Measurements from ENCODE around the gene STK4. TPM values are rescaled to one million over a fixed set of nuclear protein-coding genes. Genes with fewer than 3 reads are reported as not detected.
A peak's percentile ranks its signal among the peaks of the same experiment; 100 is the strongest.
"Not testable (repeated sequence)": the region's sequence is repeated elsewhere in the genome, so short reads cannot be mapped to it uniquely, and the experiment has no call there.

Gene STK4
- total RNA-seq, 4 donors from 2014 or later: 27.7 to 128 (median 42.9) TPM

DNA sequence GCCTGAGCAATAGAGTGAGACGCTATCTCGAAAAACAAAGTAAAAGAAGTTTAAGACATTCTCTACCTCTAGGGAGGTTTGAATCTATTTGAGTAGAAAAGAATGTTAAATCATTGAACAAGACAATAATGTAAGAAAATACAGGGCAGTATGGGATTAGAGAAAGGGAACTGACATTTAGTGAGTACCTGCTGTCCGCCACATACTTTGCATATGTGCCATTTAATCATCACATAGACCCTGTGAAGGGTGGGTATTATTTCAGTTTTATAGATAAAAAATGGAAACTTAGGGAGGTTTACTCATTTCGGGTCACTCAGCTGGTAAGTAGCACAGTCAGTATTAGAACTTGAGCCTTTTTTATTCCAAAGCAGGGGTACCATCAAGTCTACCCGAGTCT is 31.4 kb downstream of the STK4 start:
- H3K4me3 ChIP-seq: no peak overlapping the region
- no peak for DNase-seq
- no peaks in the 10 kb centered on the region for H3K27me3 ChIP-seq
- TF ChIP-seq POLR2A (IDR thresholded peaks at IDR 0.05): no peak
- TF ChIP-seq, protein P1, sequence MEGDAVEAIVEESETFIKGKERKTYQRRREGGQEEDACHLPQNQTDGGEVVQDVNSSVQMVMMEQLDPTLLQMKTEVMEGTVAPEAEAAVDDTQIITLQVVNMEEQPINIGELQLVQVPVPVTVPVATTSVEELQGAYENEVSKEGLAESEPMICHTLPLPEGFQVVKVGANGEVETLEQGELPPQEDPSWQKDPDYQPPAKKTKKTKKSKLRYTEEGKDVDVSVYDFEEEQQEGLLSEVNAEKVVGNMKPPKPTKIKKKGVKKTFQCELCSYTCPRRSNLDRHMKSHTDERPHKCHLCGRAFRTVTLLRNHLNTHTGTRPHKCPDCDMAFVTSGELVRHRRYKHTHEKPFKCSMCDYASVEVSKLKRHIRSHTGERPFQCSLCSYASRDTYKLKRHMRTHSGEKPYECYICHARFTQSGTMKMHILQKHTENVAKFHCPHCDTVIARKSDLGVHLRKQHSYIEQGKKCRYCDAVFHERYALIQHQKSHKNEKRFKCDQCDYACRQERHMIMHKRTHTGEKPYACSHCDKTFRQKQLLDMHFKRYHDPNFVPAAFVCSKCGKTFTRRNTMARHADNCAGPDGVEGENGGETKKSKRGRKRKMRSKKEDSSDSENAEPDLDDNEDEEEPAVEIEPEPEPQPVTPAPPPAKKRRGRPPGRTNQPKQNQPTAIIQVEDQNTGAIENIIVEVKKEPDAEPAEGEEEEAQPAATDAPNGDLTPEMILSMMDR (IDR thresholded peaks at IDR 0.05): no peak
- H3K27ac ChIP-seq: peak overlapping the region in 1 of 4 donors; percentile 50
- H3K9me3 ChIP-seq: no peaks in the 10 kb centered on the region
- H3K36me3 ChIP-seq: peaks cover 0 to 73% (median 2%) of the 10 kb centered on the region in 3 donors
- H3K4me1 ChIP-seq: peaks cover 0 to 11% (median 0%) of the 10 kb centered on the region in 4 donors

DNA sequence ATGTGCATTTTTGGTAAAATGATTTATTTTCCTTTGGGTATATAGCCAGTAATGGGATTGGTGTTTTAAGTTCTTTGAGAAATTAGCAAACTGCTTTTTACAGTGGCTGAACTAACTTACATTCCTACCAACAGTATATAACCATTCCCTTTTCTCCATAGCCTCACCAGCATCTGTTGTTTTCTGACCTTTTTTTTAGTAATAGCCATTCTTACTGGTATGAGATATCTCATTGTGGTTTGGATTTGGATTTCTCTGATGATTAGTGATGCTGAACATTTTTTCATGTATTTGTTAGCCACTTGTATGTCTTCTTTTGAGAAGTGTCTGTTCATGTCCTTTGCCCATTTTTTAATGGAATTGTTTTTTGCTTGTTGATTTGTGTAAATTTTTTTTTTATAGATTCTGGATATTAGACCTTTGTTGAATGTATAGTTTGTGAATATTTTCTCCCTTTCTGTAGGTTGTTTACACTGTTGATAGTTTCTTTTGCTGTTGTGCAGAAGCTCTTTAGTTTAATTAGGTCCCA is 42.3 kb downstream of the STK4 start:
- peaks cover 0 to 44% (median 0%) of the 10 kb centered on the region in 3 donors for H3K36me3 ChIP-seq

DNA sequence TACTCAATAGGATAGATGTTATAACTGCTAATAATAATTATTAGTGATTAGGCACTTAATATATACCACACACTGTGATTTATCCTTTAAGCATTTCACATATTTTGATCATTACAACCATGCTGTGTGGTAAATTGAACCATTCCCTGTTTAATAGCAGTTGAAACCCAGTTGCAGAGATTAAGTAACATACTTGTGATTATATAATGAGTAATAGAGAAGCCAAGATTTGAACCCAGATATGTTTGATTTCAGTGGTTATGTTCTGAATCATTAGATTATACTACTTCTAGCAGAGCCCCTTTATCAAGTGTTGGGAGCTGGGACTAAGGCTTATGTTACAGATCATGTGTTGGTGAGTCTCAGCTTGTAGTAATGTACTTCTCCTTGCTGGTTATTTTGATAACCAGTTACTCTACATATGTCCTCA is 44.1 kb downstream of the STK4 start:
- Histone ChIP-seq H3K4me1 (peaks cover 0 to 10% (median 0%) of the 10 kb centered on the region in 4 donors), H3K4me3 (no peak overlapping the region), H3K9me3 (no peaks in the 10 kb centered on the region), H3K27me3 (no peaks in the 10 kb centered on the region), H3K36me3 (peaks cover 0 to 30% (median 0%) of the 10 kb centered on the region in 3 donors), H3K27ac (no peak overlapping the region)
- no peak for DNase-seq
- TF ChIP-seq POLR2A (IDR thresholded peaks at IDR 0.05): no peak
- TF ChIP-seq, protein P1 (IDR thresholded peaks at IDR 0.05): no peak

More for the DNA sequence above, 42.3 kb downstream of the STK4 start:
- Histone ChIP-seq H3K27me3 (no peaks in the 10 kb centered on the region), H3K4me3 (no peak overlapping the region), H3K27ac (no peak overlapping the region), H3K4me1 (no peaks in the 10 kb centered on the region), H3K9me3 (no peaks in the 10 kb centered on the region)
- TF ChIP-seq, protein P1 (IDR thresholded peaks at IDR 0.05): no peak
- DNase-seq: no peak

DNA sequence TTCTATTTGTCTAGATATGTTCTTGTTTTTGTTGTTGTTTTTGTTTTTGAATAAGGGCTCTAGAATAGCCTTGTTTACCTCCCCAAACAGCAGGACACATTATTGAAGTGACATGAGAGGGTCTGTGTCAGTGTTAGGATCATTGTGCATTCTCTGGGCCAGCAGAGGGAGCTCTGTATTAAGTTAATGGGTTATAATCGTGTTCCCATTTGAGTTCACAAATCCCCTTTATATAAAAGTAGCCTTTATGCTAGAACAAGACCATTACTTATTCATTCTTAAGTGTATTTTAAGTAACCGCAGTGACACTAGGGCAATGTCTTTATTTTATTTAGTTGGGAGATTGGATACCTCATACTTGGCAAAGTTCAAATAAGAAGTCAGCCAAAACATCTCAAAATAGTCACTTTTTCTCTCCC is 44.8 kb downstream of the STK4 start:
- Histone ChIP-seq H3K4me3 (no peak overlapping the region), H3K27ac (no peak overlapping the region), H3K27me3 (no peaks in the 10 kb centered on the region), H3K4me1 (peaks cover 0 to 10% (median 0%) of the 10 kb centered on the region in 4 donors), H3K36me3 (peaks cover 0 to 30% (median 0%) of the 10 kb centered on the region in 3 donors), H3K9me3 (no peaks in the 10 kb centered on the region)
- peak in 2 of 3 donors; percentile 61 to 84 for DNase-seq
- TF ChIP-seq POLR2A (IDR thresholded peaks at IDR 0.05): no peak
- TF ChIP-seq, protein P1 (IDR thresholded peaks at IDR 0.05): peak; percentile 30 to 75 (median 60)

DNA sequence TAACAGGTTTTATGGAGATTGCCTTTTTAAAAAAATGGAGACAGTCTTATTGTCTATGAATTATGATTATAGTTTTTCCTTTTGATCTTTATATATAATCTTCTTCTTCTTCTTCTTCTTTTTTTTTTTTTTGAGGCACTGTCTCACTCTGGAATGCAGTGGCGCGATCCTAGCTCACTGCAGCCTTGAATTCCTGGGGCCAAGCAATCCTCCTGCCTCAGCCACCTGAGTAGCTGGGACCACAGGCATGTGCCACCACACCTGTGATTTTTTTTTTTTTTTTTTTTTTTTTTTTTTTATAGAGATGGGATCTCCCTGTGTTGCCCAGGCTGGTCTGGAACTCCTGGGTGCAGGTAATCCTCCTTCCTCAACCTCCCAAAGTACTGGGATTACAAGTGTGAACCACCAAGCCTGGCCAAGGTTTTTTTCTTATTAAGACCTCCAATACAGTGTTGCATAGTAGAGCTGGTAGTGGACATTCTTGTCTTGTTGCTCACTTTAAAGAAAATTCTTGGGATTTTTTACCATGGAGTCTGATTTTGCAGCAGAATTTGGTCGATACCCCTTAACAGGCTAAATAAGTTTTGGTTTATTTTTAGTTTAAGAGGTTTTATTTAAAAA is 46.5 kb downstream of the STK4 start:
- peaks cover 0 to 20% (median 0%) of the 10 kb centered on the region in 3 donors for H3K36me3 ChIP-seq
- no peak for TF ChIP-seq POLR2A (IDR thresholded peaks at IDR 0.05)
- TF ChIP-seq, protein P1 (IDR thresholded peaks at IDR 0.05): no peak
- DNase-seq: no peak
- H3K4me3 ChIP-seq: no peak overlapping the region
- H3K9me3 ChIP-seq: no peaks in the 10 kb centered on the region
- H3K27me3 ChIP-seq: no peaks in the 10 kb centered on the region
- no peak overlapping the region for H3K27ac ChIP-seq
- peaks cover 0 to 10% (median 0%) of the 10 kb centered on the region in 4 donors for H3K4me1 ChIP-seq

DNA sequence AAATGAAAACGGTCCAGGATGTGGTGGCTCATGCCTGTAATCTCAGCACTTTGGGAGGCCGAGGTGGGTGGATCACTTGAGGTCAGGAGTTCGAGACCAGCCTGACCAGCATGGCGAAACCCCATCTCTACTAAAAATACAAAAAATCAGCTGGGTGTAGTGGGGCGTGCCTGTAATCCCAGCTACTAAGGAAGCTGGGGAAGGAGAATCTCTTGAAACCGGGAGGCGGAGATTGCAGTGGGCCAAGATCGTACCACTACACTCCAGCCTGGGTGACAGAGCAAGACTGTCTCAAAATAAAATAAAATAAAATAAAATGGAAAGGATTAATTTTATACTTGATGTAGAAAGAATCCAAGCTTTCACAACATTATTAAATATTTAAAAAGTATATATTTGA is 47.8 kb downstream of the STK4 start:
- not testable (repeated sequence) for H3K4me1 ChIP-seq, DNase-seq, H3K27me3 ChIP-seq, H3K27ac ChIP-seq, H3K9me3 ChIP-seq, H3K4me3 ChIP-seq
- peaks cover 0 to 16% (median 0%) of the 10 kb centered on the region in 3 donors for H3K36me3 ChIP-seq

Measured in Peyer's patch (tissue), 4 donors.